ENCODE data around the gene WASHC3.
A peak's percentile ranks its signal among the peaks of the same experiment; 100 is the strongest.
"Not testable (repeated sequence)": the region's sequence is repeated elsewhere in the genome, so short reads cannot be mapped to it uniquely, and the experiment has no call there.

WASHC3 gene

GRCh38 chr12:102023343-102023930 is 38.4 kb downstream of the WASHC3 start:
- H3K4me3 ChIP-seq (ENCODE audit: low read length), result no peak overlapping the region
- peak; percentile 4 for DNase-seq (ENCODE audit: low read depth)
- TF ChIP-seq CTCF (conservative IDR thresholded peaks at IDR 0.05; ENCODE audit: low read depth, low read length), result no peak

- DNase-seq (ENCODE audit: low read depth), result no peak
- no peak overlapping the region for H3K4me3 ChIP-seq (ENCODE audit: low read length)
- TF ChIP-seq CTCF (conservative IDR thresholded peaks at IDR 0.05; ENCODE audit: low read depth, low read length), result no peak
Observed at GRCh38 chr12:102022286-102022685, 39.5 kb downstream of the WASHC3 start.

- TF ChIP-seq CTCF (conservative IDR thresholded peaks at IDR 0.05; ENCODE audit: low read depth, low read length), result no peak
- no peak for DNase-seq (ENCODE audit: low read depth)
- no peak overlapping the region for H3K4me3 ChIP-seq (ENCODE audit: low read length)
Observed at GRCh38 chr12:102021540-102022246, 40.1 kb downstream of the WASHC3 start.

- DNase-seq (ENCODE audit: low read depth); H3K4me3 ChIP-seq (ENCODE audit: low read length): not testable (repeated sequence)
Observed at GRCh38 chr12:102018607-102019006, 43.2 kb downstream of the WASHC3 start.

DNA sequence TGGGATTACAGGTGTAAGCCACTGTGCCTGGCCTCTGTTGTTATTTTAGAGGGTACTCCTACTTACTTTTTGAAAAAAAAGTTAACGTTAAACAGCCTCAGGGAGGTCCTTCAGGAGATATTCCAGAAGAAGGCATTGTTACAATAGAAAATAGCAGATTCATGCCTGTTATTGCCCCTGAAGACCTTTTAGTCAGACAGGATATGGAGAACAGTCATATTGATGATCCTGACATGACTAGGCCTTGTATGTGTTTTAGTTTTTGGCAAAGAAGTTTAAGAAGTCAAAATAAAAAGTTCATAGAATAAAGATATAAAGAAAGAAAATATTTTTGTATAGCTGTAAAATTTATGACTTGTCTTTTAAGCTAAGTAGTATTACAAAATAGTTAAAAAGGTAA is 45.3 kb downstream of the WASHC3 start:
- no peak for DNase-seq (ENCODE audit: low read depth)
- no peak overlapping the region for H3K4me3 ChIP-seq (ENCODE audit: low read length)
- TF ChIP-seq CTCF (conservative IDR thresholded peaks at IDR 0.05; ENCODE audit: low read depth, low read length), result no peak

DNA sequence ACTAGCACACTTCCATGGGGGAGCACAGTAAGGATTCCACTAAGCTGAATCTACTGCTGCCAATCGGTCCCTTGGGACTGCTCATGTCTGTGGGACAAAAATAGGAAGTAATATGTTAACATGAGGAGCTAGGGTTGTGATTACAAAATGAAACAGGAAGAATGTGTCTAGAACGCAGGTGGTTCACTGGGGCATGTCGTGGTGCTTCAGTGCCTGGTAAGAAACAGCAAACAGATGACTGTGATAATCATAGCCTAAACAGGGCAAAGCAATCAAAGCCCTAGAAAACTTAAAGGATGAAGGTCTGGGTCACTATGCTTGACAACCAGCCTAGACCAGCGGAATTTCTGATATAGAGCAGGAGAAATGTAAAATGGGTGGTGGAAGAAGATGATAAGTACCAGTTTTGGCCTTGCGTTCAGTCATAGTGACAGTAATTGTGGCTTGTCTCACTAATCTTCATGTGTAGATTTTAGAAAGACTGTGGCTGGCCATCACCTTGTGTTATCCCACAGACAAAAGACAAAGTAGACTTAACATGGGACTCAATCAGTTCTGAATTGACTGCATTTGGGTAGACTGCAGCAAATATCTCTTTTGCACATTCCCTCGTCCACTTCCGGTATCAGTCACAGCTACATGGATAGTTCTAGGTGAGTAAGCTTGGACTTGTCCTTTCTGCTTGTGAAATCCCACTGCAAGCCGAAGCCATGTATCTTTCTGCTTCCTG is 51.4 kb downstream of the WASHC3 start:
- no peak for TF ChIP-seq CTCF (conservative IDR thresholded peaks at IDR 0.05; ENCODE audit: low read depth, low read length)
- no peak overlapping the region for H3K4me3 ChIP-seq (ENCODE audit: low read length)
- DNase-seq (ENCODE audit: low read depth), result no peak

DNA sequence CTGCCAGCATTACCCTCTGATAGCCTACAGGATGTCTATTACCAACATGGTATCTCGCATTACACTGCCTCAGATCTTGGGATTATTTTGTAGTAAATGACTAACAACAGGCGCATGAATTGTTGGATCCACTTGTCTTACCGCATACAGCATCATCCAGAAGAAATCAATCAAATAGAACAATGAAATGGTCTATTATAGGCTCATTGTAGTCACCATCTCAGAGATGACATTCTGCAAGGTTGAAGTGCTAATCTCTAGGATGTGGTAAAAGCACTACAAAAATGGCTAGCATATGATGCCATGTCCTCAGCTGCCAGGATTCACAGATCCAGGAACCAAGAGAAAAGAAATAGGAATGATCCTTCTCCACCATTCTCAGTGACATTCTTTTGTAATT is 52.0 kb downstream of the WASHC3 start:
- no peak for TF ChIP-seq CTCF (conservative IDR thresholded peaks at IDR 0.05; ENCODE audit: low read depth, low read length)
- no peak for DNase-seq (ENCODE audit: low read depth)
- H3K4me3 ChIP-seq (ENCODE audit: low read length), result no peak overlapping the region

All from retinal pigment epithelial cell (primary cell).